GM13976 (cell line): ENCODE data around the gene TAS2R9.

ENCODE experiments used
- DNase-seq: peaks from one replicate; pipeline ENCODE4 v3.0.0; 2012; ENCODE audit warnings: low spot score
- CTCF ChIP-seq: IDR thresholded peaks from 2 replicates; pipeline ENCODE4 v1.5.1; 2012; ENCODE audit warnings: borderline replicate concordance, mild to moderate bottlenecking; ENCODE audit not compliant: insufficient read depth; ENCODE audit errors: extremely low read depth, missing control alignments, control extremely low read depth
- in situ Hi-C: fragments of 300-500 bp; cut with MboI; formaldehyde crosslinking; loops from one replicate; pipeline ENCODE4 v1.12.0; 2022; ENCODE audit warnings: low sequenced_read_pairs, mixed read lengths, inconsistent platforms; ENCODE audit not compliant: unreplicated experiment

The TAS2R9 gene

DNA sequence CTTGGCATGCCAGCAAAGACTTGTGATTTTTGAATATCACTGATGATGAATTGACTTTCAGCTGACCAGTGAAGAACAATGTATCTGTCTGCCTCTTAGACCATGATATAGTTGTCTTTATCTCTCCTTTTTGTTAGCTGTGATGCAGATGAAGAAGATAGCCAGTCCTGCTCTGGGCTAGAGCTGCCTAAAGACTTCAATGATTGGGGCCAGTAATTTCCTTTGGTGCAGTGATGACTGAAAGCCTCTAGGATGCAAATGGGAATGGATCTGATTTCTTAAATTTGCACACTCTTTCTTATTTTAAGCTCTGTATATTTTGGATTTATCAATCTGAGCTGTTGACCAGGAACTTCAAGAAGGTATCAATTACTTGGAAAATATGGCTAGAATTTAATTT, at the start of gene TAS2R9:
Gene TAS2R9, minus strand, starts transcription at position 101 of the 400 bp plus-strand sequence. Its CDS starts 93 bp downstream, at position 8.
- in situ Hi-C loops, result no loop called here
- TF ChIP-seq CTCF, result no peak
- no peak for DNase-seq

GRCh38 chr12:10855807-10856206, 45.8 kb upstream of the TAS2R9 start:
- in situ Hi-C loops, result no loop called here
- DNase-seq, result no peak
- no peak for TF ChIP-seq CTCF

GRCh38 chr12:10853776-10854175, 43.8 kb upstream of the TAS2R9 start:
- DNase-seq, result no peak
- TF ChIP-seq CTCF, result no peak
- in situ Hi-C loops, result no loop called here

DNA sequence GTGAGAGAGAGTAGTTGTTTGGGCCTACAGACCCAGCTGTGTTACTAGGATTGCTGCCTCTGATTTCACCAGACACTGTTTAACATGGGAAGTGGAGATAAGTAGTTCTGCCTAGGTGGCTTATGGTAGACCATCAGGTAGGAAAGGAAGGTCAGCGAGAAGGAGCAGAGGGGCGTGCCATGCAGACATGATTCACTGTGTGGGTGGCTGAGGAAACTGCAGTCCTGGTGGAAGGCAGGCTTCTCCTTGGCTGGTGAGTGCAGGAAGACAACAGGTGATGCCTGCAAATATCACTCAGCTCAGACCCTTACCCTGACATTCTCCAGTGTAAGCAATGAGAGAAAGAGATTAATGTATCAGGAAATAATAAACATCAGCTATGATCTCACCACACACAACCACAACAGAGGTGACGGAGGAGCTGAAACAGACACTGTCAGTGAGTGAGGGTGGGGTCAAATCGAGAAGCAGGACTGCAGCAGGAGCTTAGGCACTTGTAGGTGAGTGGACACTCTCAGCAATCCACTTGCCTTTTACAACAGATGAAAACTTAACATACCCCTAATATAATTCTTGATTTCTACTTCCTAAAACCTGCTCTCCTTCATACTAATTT, 41.4 kb upstream of the TAS2R9 start:
- in situ Hi-C loops, result no loop called here
- no peak for TF ChIP-seq CTCF
- no peak for DNase-seq

- in situ Hi-C loops, result no loop called here
- TF ChIP-seq CTCF, result no peak
Observed at GRCh38 chr12:10849425-10849878, 39.5 kb upstream of the TAS2R9 start, which contains the start of gene PRR4. TSS of gene PRR4 (minus strand) at chr12:10849475. CDS start at chr12:10849437, 38 bp downstream.

DNA sequence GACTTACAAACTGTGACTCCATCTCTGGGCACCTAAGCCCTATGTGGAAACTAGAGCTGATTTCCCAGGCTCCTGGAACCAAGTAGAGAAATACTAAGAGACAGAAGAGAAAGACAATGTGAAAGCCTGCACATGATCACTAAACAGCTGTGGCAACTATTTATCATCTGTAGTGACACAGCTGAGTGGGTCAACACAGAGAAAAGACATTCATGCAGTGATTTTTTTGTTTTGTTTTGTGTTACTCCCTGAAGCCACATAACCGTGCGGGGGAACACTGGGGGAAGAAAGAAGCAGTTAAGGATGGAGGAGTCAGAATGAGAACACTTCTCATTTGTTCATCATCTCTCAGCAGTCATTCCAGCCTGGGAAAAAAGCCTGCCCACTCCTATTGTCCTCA, 37.8 kb upstream of the TAS2R9 start:
- in situ Hi-C loops, result no loop called here
- TF ChIP-seq CTCF, result no peak
- DNase-seq, result no peak

More at GRCh38 chr12:10849425-10849878, 39.5 kb upstream of the TAS2R9 start, which contains the start of gene PRR4:
- no peak for DNase-seq
